ENCODE results near the gene HHIP.

GRCh38 chr4:144646523-144647094 lies 653 bp downstream of the HHIP start:
- TF ChIP-seq EZH2 (IDR thresholded peaks at IDR 0.05; ENCODE audit: borderline replicate concordance) (peak; percentile 12), CTCF (IDR thresholded peaks at IDR 0.05; ENCODE audit: poor library complexity) (no peak), EZH2phosphoT487 (IDR thresholded peaks at IDR 0.05; ENCODE audit: low read depth, severe bottlenecking, unreplicated experiment) (no peak)
